Thoracic aorta (tissue), 2 donors: ENCODE measurements around the gene OXT. TPM values are rescaled to one million over a fixed set of nuclear protein-coding genes. Genes with fewer than 3 reads are reported as not detected.
A peak's percentile ranks its signal among the peaks of the same experiment; 100 is the strongest.

ENCODE experiments used
- ATAC-seq: fragments of 150-250 bp; one replicate; pipeline ENCODE4 v1.8.0; 2017; ENCODE audit warnings: low read depth; ENCODE audit not compliant: insufficient number of reproducible peaks, low FRiP score
- DNase-seq: peaks from one replicate; pipeline ENCODE4 v3.0.0-alpha.2; 2020; ENCODE audit warnings: low spot score
- H3K27ac ChIP-seq, 2 donors: fragments of 200-600 bp; sonication (generic); 1 replicate in 1 of 2; 2 replicates in 1 of 2; pipeline ENCODE4 v1.5.1; 2016; ENCODE audit warnings: mild to moderate bottlenecking in 2 of 2, moderate library complexity in 2 of 2
- H3K27me3 ChIP-seq: fragments of 200-600 bp; sonication (generic); replicated peaks from 2 replicates; pipeline ENCODE4 v1.6.0; 2016; ENCODE audit warnings: mild to moderate bottlenecking; ENCODE audit not compliant: insufficient read depth
- H3K36me3 ChIP-seq: fragments of 200-600 bp; sonication (generic); one replicate; pipeline ENCODE4 v1.5.1; 2016
- H3K4me1 ChIP-seq, 2 donors: fragments of 200-600 bp; sonication (generic); 1 replicate in 1 of 2; 2 replicates in 1 of 2; pipeline versions ENCODE4 v1.5.1 to v1.6.0; 2016; ENCODE audit warnings: low read depth in 2 of 2, mild to moderate bottlenecking in 1 of 2; ENCODE audit not compliant: control insufficient read depth in 1 of 2
- H3K4me3 ChIP-seq: fragments of 200-600 bp; sonication (generic); 2 replicates; pipeline ENCODE4 v1.5.1; 2016; ENCODE audit warnings: mild to moderate bottlenecking
- H3K9me3 ChIP-seq: fragments of 200-600 bp; sonication (generic); 2 replicates; pipeline ENCODE4 v1.5.1; 2016
- CTCF ChIP-seq: fragments of 200-600 bp; sonication (generic); IDR thresholded peaks from one replicate; pipeline ENCODE4 v1.5.1; 2019; ENCODE audit warnings: antibody characterized with exemption
- total RNA-seq, 2 donors: library from RNA; depleted of rRNA; stranded (reverse); fragments of >200 nt; gene quantifications; one replicate each; pipeline versions ENCODE4 v1.1.0 to v1.2.3, GENCODE V29; 2016

Gene OXT
- total RNA-seq, 2 donors from 2014 or later = not detected

DNA sequence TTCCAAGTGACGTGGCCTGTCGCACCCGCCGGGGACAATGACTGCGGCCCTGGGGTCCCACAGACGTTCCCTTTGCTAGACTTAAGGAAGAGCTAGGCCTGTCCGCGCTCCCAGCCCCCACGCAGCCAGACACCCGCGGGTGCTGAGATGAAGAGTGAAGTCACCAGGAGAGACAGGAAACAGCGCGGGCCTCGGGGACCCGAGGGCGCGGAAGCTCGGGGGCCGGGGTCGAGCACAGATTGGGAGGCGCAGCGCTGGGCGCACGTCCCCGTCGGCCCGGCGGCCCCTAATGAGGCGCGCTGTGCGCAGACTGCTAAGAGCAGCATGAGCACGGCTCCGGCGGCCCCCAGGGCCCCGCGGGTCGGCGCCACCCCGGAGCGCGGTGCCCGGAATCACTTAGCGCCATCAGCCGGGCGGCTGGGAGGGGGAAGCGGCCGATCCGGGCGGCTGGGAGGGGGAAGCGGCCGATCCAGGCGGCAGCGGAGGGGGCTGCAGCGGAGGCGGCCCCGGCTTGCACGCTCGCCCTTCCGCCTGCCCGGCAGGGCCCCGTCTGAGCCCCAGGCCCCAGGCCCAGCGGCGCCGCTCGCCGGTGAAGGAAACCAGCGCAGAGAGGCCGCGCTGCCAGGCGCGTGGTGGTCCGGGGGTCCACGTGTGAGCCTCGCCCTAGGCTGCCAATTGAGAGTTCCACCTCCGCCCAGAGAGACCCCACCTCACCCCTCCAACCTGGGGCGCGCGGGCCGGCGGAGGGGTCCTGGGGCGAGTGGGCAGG lies 21.4 kb downstream of the OXT start:
- Histone ChIP-seq H3K36me3 (no peaks in the 10 kb centered on the region), H3K9me3 (no peaks in the 10 kb centered on the region), H3K4me3 (peak overlapping the region; percentile 53), H3K27ac (no peak overlapping the region), H3K4me1 (peaks cover 0 to 6% of the 10 kb centered on the region in 2 donors), H3K27me3 (no peaks in the 10 kb centered on the region)
- no peak for TF ChIP-seq CTCF
- DNase-seq (no peak), ATAC-seq (no peak)

- Histone ChIP-seq H3K9me3 (no peaks in the 10 kb centered on the region), H3K27ac (no peak overlapping the region), H3K4me1 (peaks cover 0 to 6% of the 10 kb centered on the region in 2 donors), H3K36me3 (no peaks in the 10 kb centered on the region), H3K4me3 (no peak overlapping the region), H3K27me3 (no peaks in the 10 kb centered on the region)
- ATAC-seq (no peak), DNase-seq (no peak)
- TF ChIP-seq CTCF = no peak
Observed at GRCh38 chr20:3093861-3094361, 22.5 kb downstream of the OXT start.

DNA sequence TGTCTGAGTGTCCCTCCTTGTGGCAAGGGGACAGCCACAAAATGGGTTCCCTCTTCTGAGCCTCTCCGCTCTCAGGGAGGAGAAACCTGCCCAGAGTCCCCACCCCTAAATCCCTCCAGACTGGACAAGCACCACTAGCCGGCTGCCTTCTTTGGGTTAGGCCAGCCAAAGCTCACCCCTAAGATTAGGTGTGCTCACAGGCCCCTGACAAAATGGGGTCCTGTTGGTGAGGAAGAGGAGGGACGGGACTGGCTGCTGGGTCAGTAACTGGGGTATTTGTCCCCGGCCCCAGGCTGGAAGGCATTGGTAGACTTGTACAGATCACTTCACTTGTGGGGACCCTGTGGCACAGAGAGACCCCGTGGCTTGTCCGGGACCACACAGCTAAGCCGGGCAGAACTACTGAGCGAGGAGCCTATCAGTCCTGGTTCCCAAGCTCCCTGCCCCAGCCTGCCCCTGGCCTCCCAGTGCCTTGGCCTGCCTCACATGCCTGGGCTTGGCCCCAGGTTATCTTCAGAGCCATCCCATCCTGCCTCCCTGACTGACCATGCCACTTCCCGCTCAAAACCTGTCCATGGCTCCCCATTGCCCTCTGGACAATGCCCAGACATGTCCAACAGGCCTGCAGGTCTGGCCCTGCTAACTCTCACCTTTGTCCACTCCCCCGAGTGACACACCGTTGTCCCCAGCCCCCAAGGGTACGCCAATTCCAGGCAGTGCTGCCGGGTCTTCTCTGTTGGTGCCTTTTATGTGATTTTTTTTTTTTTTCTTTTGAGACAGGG lies 23.6 kb downstream of the OXT start:
- Histone ChIP-seq H3K27me3 (no peaks in the 10 kb centered on the region), H3K4me3 (no peak overlapping the region), H3K4me1 (peaks cover 0 to 6% of the 10 kb centered on the region in 2 donors), H3K36me3 (no peaks in the 10 kb centered on the region), H3K9me3 (no peaks in the 10 kb centered on the region), H3K27ac (no peak overlapping the region)
- ATAC-seq (no peak), DNase-seq (no peak)
- no peak for TF ChIP-seq CTCF

DNA sequence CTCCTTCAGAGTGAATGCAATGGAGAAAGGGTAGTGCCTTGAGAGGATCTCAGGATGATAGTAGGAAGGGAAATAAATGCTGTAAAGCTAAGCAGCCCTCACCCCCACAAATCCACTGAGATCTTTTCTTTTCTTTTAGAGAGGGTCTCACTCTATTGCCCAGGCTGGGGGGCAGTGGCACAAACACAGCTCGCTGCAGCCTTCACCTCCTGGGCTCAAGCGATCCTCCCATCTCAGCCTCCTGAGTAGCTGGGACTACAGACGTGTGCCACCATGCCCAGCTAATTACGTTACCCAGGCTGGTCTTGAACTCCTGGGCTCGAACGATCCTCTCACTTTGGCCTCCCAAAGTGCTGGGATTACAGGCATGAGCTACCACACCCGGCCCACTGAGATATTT lies 29.1 kb downstream of the OXT start:
- ATAC-seq = no peak
- Histone ChIP-seq H3K36me3 (no peaks in the 10 kb centered on the region), H3K9me3 (no peaks in the 10 kb centered on the region), H3K27ac (no peak overlapping the region), H3K4me1 (no peaks in the 10 kb centered on the region), H3K4me3 (no peak overlapping the region), H3K27me3 (no peaks in the 10 kb centered on the region)
- no peak for TF ChIP-seq CTCF
- DNase-seq = no peak

- Histone ChIP-seq H3K27me3 (no peaks in the 10 kb centered on the region), H3K4me3 (no peak overlapping the region), H3K27ac (no peak overlapping the region), H3K4me1 (no peaks in the 10 kb centered on the region), H3K9me3 (no peaks in the 10 kb centered on the region), H3K36me3 (no peaks in the 10 kb centered on the region)
- no peak for ATAC-seq
- TF ChIP-seq CTCF = no peak
- DNase-seq = no peak
Observed at GRCh38 chr20:3101251-3101650, 29.8 kb downstream of the OXT start.
